NOMO-1 treated with DMSO at 0.1 percent for 48 hours (cell line): Measurements from ENCODE around the gene SUMF1.

Experiments used
- DNase-seq: peaks from one replicate; lab custom pipeline; 2025; ENCODE audit not compliant: unreplicated experiment; lab: John Stamatoyannopoulos, UW

SUMF1 gene

DNA sequence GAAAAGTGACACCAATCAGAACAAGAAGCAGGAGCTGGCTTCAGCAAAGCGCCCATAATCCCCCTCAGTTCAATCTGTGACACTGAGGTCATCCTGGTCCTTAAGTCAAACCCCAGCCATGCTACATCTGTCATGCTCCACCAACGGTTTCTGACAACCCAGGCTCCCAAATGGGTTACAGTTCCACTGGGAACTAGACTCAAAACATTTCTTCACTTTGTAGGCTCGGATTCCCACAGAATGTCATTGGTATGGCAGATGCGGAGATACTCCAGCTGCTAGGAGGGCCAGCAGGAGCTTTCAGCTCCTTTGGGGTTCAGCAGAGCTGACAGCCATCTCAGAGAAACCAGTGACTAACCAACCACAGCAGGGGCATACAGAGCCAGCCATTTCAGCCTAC, 48.9 kb downstream of the SUMF1 start:
- no peak for DNase-seq

GRCh38 chr3:4417449-4417848, 49.6 kb downstream of the SUMF1 start:
- DNase-seq, result no peak

DNA sequence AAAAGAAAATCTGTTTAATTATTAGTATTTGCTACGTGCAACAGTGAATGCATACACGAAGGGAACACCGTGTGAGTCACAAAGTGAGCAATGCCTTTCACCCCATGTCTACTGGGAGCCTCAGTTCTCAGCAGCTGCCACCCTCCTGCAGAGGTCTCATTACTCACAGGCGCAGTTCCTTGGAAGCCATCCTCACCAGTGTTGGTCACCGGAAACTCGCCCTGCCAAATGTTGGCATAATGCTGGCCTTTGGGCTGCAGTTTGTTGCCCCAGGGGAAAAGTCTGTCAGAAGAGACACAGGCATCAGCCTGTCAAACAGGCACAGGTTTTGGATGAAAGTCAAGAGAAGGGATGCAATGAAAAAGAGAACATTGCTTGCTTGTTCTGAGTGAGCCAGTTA, 50.1 kb downstream of the SUMF1 start:
- DNase-seq, result no peak

- DNase-seq, result no peak
These were observed 50.6 kb downstream of the SUMF1 start for GRCh38 chr3:4416427-4416945.

DNA sequence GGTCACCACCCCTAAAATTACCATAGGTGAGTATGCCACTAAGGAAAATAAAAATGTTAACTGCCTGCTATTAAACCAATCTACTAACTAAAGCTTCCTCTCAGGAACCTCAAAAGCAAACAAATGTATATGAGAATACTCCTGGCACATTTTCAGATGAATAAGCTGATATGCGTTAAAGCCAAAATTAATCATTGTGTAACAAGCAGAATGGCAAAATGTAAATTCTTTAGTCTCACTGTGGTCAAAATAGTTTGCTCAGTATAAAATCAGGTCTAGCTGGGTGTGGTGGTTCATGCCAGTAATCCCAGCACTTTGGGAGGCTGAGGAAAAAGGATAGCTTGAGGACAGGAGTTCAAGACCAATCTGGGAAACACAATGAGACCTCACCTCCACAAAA, 53.6 kb downstream of the SUMF1 start:
- DNase-seq, result no peak

GRCh38 chr3:4411833-4412232, 55.2 kb downstream of the SUMF1 start:
- DNase-seq, result no peak

DNA sequence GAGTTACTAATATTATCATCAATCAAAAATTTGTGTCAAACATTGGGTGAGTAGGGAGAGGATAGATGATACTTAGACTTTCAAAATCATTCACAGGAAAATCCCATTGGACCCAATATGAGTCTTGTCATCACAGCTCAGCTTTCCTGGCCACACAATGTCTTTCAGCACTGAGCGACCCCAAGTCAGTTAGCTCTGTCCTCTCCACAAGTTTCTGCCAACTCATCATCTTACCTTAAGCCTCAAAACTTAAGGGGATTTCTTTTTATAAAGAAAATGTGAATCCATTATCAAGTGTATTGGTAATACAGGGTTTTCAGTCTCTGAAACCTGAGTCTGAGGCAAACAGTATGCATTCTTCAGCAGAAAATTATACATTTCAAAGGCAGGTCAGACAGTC, 55.8 kb downstream of the SUMF1 start:
- no peak for DNase-seq

DNA sequence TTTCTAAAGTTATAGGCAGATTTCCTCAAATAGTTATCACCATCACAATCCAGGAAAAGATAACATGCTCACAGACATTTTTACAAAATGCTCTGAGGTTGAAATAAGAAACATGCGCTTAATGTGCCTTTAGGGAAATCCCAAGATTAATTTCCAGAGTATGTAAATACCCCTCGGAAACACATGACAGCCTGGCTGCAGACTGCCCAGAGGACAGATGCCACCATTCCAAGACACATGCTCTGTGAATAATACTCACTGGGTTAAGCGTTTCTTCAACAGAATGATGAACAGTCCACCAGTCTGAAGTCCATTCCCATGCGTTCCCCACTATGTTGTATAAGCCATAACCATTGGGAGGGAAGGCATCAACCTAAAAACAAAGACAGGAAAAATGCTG, 56.5 kb downstream of the SUMF1 start:
- no peak for DNase-seq

DNA sequence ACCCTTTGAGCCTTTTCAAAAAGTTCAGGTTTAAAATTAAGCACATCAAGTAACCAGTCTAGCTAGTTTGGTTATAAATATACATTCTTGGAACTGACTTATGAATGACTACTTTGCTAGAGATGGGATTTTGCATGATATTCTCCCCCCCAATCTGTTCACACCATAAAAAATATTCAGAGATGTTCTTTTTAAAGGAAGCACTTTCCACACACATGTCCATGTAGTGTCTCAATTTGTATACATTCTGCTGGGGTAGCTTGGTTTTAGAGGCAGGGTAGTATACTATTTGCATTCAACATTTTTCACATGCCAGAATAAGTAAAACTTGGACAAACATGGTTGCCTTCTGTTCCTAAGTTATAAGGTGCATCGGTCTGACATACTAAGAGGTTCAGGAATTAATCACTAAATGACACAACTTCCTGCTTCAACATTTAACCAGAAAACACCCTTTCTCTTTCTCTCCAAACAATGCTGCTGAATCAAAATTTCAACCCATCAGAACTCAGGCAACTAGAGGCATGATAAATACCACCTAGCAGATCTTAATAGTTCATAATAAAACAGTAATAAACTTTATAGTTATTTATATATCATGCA, 57.0 kb downstream of the SUMF1 start:
- DNase-seq, result no peak

GRCh38 chr3:4409415-4409814, 57.7 kb downstream of the SUMF1 start:
- no peak for DNase-seq

DNA sequence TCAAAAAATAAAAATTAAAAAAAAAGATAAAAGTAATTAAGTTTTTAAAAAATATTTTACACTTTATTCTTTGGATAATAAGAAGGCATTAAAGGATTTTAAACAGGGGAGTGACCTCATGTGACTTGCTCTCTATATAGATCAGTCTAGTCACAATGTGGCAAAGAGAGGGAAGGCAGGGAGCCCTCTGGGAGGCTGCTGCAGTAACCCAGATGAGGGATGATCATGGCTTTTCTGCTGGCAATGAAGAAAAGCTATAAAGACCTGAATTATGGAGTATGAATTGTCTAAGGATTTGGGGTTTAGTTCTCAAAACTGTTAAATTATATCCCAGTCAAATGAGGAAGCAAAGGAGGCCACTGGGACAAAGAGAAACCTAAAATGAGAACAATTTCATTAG, 58.1 kb downstream of the SUMF1 start:
- DNase-seq, result no peak

GRCh38 chr3:4407941-4408340, 59.1 kb downstream of the SUMF1 start:
- DNase-seq, result no peak

- no peak for DNase-seq
These were observed 60.1 kb downstream of the SUMF1 start for GRCh38 chr3:4406746-4407568.

GRCh38 chr3:4404881-4405280, 62.2 kb downstream of the SUMF1 start:
- no peak for DNase-seq

GRCh38 chr3:4401441-4401840, 65.6 kb downstream of the SUMF1 start:
- no peak for DNase-seq

DNA sequence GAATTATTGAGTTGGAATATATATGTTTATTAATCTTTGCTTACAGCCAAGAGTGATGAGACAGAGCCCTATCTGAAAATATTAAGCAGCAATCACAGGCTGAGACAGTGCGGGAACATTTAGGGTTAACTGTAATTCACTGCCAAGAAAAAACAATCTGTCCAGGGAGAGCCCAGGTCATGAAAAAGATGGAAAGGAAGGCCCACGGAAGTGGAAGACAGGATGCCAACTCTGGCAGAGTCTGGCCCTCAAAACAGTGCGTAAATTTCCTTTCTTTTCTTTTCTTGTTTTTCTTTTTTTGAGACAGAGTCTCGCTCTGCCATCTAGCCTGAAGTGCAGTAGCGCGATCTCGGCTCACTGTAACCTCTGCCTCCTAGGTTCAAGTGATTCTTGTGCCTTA, 67.6 kb downstream of the SUMF1 start:
- DNase-seq, result no peak

DNA sequence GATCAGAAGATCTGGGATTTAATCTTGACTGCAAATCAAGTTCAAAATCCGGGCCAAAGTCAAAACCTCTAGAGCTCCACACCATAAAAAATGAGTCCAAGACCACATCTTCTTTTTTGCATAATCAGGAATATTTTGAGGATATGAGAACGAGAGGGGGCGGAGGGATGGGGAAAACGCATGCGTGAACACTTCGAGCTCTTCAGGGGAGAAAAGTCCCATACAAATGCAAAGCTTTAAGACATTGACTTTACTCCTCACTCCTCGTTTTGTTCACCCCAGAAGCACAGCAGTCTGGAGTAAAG, 68.2 kb downstream of the SUMF1 start:
- DNase-seq, result no peak

DNA sequence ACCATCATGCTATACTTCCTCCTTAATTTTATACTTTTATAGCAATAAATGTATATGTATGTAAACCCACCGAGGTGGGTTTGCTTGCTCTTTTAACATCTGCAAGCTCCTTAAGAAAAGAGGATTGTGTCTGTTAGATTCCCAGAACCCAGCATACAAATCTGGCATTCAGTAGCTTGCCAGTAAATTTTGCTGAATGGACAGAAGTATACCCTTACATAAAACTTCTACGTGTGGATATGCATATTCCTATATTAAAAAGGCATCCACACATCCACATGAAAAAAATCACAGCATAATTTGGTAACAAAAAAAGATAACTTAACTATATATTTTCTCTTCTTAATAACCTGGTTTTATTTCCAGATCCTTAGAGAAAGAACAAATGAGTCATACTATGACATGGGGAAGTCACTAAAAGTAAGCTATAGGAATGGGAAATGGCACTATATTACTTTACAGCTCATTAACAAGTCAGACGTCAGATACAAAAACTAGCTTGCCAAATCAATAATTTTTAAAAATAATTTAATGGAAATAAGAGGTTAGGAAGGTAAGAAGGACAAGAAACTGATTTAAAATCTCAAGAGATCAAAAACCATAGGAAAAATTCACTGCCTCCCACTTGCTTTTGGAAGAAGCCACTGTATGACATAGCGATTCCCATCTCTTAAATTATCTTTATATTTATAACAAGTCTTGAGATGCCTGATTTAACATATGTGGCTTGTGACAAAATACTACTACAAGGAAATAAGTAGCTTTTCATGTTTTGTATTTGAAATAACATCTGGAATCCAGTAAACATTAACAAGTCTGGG, 68.7 kb downstream of the SUMF1 start:
- no peak for DNase-seq

GRCh38 chr3:4397466-4397865, 69.6 kb downstream of the SUMF1 start:
- no peak for DNase-seq

DNA sequence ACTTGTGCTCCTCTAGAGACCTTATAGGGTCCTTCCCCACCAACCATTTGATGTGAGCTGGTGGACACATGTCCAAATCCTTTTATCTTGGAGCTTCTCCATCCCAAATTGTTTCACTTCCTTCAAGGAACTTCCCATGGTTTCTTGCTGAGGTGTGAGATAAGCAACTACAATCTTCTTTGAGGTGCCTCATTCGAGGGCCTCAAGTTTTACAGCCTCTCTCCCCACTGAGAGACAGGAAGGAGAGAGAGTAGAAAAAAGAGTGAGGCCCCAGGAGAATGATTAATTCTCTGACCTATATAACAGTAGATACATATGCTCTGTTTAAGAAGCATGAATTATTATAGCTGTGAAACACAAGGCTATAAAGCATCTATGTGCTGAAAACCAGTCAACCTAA, 70.5 kb downstream of the SUMF1 start:
- DNase-seq, result no peak

DNA sequence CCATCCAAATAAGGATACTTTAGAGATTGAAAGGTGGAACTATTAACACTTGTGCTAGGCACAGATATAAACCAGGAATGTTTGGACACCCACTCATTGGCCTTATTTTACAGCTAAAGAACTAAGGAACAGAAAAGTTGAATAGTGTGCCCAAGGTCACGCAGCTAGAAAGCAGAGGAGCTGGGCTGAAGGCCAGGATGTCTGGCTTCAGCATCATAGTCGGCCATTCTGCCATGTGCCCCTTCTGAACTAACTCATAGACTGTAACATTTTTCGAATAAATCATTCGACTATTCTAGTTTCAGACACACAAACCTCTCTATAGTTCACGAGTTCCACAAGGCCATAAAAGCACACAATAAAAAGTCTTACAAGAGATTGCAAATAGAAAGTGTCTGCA, 71.1 kb downstream of the SUMF1 start:
- no peak for DNase-seq

GRCh38 chr3:4395448-4395847, 71.6 kb downstream of the SUMF1 start:
- DNase-seq, result no peak
